Middle frontal gyrus (tissue), 1 donor: ENCODE data around the gene COX18.

Source experiments
- DNase-seq: peaks from one replicate; pipeline ENCODE4 v3.0.0-alpha.2; 2015; ENCODE audit warnings: low spot score; ENCODE audit errors: extremely low spot score

Gene COX18

GRCh38 chr4:73069338-73070073 is at the start of gene COX18:
TSS of gene COX18 (minus strand) at chr4:73069716. CDS start at chr4:73069649, 67 bp downstream.
- DNase-seq: peak; percentile 98

- DNase-seq: no peak
Measured at GRCh38 chr4:73109493-73109892, 40.0 kb upstream of the COX18 start.

GRCh38 chr4:73104695-73105094 is 35.2 kb upstream of the COX18 start:
- no peak for DNase-seq

- no peak for DNase-seq
Measured at GRCh38 chr4:73103799-73104503, 34.4 kb upstream of the COX18 start.

GRCh38 chr4:73099143-73099542 is 29.6 kb upstream of the COX18 start:
- DNase-seq: no peak

GRCh38 chr4:73098713-73099112 is 29.2 kb upstream of the COX18 start:
- no peak for DNase-seq

- DNase-seq: no peak
Measured at GRCh38 chr4:73098016-73098415, 28.5 kb upstream of the COX18 start.

- no peak for DNase-seq
Measured at GRCh38 chr4:73092868-73093267, 23.4 kb upstream of the COX18 start.

- no peak for DNase-seq
Measured at GRCh38 chr4:73090738-73091137, 21.2 kb upstream of the COX18 start.

- DNase-seq: no peak
Measured at GRCh38 chr4:73087871-73088270, 18.4 kb upstream of the COX18 start.

- no peak for DNase-seq
Measured at GRCh38 chr4:73086095-73086868, 16.8 kb upstream of the COX18 start.

- DNase-seq: no peak
Measured at GRCh38 chr4:73080789-73081188, 11.3 kb upstream of the COX18 start.

GRCh38 chr4:73075832-73076231 is 6.3 kb upstream of the COX18 start:
- no peak for DNase-seq

- DNase-seq: no peak
Measured at GRCh38 chr4:73070074-73070390, 516 bp upstream of the COX18 start.

GRCh38 chr4:73068491-73069337 is 802 bp downstream of the COX18 start:
- DNase-seq: no peak

GRCh38 chr4:73067971-73068394 is 1.5 kb downstream of the COX18 start:
- DNase-seq: no peak

GRCh38 chr4:73066928-73067327 is 2.6 kb downstream of the COX18 start:
- DNase-seq: no peak

GRCh38 chr4:73066445-73066844 is 3.1 kb downstream of the COX18 start:
- DNase-seq: no peak

- DNase-seq: no peak
Measured at GRCh38 chr4:73064536-73064935, 5.0 kb downstream of the COX18 start.

GRCh38 chr4:73055241-73055897 is 14.1 kb downstream of the COX18 start:
- no peak for DNase-seq

GRCh38 chr4:73053974-73054480 is 15.5 kb downstream of the COX18 start:
- no peak for DNase-seq
